ENCODE data around the gene MAST2.

DNA sequence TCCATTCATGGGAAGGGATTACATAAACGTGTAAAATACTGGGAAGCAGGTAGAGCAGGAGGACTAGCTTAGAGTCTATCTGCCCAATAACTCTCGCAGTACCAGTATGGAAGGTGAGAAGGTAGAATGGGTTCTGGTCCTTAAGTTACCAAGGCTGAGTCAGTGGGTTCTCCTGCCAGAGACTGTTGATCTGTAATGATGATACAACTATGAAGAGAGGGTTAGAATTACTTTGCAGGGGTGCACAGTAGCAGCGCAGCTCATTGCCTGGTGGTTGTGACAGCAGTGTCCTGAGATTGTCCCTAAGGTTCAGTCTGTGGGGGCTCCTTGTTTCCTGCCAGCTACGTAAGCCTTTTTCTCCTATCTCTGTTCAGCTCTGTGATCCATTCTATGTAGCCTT, 2.5 kb upstream of the MAST2 start:
- no peak for TF ChIP-seq PPARA (CRISPR knock-in tag; IDR thresholded peaks at IDR 0.05; ENCODE audit: borderline replicate concordance)
- TF ChIP-seq BACH2 (CRISPR knock-in tag; IDR thresholded peaks at IDR 0.05; ENCODE audit: borderline replicate concordance), result no peak
- no peak for TF ChIP-seq PATZ1 (CRISPR knock-in tag; IDR thresholded peaks at IDR 0.05; ENCODE audit: borderline replicate concordance)
- TF ChIP-seq ZNF70 (CRISPR knock-in tag; IDR thresholded peaks at IDR 0.05), result no peak
- TF ChIP-seq GLIS3 (CRISPR knock-in tag; IDR thresholded peaks at IDR 0.05), result no peak
- TF ChIP-seq RARB (CRISPR knock-in tag; IDR thresholded peaks at IDR 0.05), result no peak
- TF ChIP-seq, protein P1, sequence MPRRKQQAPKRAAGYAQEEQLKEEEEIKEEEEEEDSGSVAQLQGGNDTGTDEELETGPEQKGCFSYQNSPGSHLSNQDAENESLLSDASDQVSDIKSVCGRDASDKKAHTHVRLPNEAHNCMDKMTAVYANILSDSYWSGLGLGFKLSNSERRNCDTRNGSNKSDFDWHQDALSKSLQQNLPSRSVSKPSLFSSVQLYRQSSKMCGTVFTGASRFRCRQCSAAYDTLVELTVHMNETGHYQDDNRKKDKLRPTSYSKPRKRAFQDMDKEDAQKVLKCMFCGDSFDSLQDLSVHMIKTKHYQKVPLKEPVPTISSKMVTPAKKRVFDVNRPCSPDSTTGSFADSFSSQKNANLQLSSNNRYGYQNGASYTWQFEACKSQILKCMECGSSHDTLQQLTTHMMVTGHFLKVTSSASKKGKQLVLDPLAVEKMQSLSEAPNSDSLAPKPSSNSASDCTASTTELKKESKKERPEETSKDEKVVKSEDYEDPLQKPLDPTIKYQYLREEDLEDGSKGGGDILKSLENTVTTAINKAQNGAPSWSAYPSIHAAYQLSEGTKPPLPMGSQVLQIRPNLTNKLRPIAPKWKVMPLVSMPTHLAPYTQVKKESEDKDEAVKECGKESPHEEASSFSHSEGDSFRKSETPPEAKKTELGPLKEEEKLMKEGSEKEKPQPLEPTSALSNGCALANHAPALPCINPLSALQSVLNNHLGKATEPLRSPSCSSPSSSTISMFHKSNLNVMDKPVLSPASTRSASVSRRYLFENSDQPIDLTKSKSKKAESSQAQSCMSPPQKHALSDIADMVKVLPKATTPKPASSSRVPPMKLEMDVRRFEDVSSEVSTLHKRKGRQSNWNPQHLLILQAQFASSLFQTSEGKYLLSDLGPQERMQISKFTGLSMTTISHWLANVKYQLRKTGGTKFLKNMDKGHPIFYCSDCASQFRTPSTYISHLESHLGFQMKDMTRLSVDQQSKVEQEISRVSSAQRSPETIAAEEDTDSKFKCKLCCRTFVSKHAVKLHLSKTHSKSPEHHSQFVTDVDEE (CRISPR knock-in tag; IDR thresholded peaks at IDR 0.05), result no peak
- no peak for TF ChIP-seq CREB5 (CRISPR knock-in tag; IDR thresholded peaks at IDR 0.05; ENCODE audit: low read depth)
- TF ChIP-seq ZNF8 (CRISPR knock-in tag; IDR thresholded peaks at IDR 0.05), result no peak
- no peak for TF ChIP-seq ZFP3 (CRISPR knock-in tag; IDR thresholded peaks at IDR 0.05)
- TF ChIP-seq ZC3H10 (CRISPR knock-in tag; IDR thresholded peaks at IDR 0.05), result no peak
- no peak for TF ChIP-seq CSDC2 (CRISPR knock-in tag; IDR thresholded peaks at IDR 0.05)
- TF ChIP-seq, protein P2, sequence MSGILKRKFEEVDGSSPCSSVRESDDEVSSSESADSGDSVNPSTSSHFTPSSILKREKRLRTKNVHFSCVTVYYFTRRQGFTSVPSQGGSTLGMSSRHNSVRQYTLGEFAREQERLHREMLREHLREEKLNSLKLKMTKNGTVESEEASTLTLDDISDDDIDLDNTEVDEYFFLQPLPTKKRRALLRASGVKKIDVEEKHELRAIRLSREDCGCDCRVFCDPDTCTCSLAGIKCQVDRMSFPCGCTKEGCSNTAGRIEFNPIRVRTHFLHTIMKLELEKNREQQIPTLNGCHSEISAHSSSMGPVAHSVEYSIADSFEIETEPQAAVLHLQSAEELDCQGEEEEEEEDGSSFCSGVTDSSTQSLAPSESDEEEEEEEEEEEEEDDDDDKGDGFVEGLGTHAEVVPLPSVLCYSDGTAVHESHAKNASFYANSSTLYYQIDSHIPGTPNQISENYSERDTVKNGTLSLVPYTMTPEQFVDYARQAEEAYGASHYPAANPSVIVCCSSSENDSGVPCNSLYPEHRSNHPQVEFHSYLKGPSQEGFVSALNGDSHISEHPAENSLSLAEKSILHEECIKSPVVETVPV (CRISPR knock-in tag; IDR thresholded peaks at IDR 0.05), result no peak
- TF ChIP-seq ARNTL (CRISPR knock-in tag; IDR thresholded peaks at IDR 0.05; ENCODE audit: borderline replicate concordance, low read depth), result no peak

Data from SK-N-SH treated with all-trans-retinoic acid at 6 μM for 48 hours (cell line).